Measurements from ENCODE around the gene BCAS1.
A peak's percentile ranks its signal among the peaks of the same experiment; 100 is the strongest.

The BCAS1 gene

DNA sequence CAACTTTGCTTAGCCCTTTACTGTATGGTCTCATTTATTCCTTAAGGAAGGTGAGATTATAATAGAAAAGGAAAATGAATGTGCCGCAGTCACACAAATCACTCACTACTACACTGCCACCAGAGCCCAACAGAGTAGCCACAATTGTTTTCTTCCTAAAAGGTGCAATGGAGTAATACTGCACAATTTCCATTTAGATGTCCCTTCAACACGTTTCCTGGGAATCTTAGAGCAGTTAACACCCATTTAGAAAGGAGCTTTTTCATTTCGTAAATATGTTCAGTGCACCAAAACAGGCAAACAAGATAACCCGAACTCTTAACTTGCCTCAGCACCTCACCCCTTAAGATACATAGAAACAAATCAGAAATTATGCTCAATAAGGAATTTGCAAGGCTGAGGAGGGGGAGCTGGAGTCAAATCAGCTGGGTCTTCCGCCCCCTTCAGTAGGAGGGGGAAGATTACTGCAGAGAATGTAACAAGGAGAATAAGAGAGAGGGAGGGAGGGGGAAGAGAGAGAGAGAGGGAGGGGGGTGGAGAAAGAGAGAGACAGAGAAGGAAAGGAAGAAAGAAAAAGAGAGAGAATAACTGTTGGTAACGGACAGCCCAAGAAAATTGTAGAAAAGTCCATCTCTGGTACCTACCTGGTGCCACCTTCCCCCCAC lies 155.5 kb downstream of the BCAS1 start:
- H3K4me1 ChIP-seq (ENCODE audit: control insufficient read depth in 1 of 2, insufficient read depth in 2 of 2, low read length in 2 of 2), result peaks cover 4 to 12% of the 10 kb centered on the region in 2 experiments
- no peak overlapping the region for H3K23ac ChIP-seq (ENCODE audit: low read length)
- no peak overlapping the region for H2BK5ac ChIP-seq (ENCODE audit: low read depth, low read length, poor library complexity)
- no peak overlapping the region for H3K4me3 ChIP-seq (ENCODE audit: low read depth, low read length)
- H4K91ac ChIP-seq (ENCODE audit: low read depth, low read length), result peak overlapping the region; percentile 74
- no peak overlapping the region for H2AFZ ChIP-seq (ENCODE audit: insufficient read depth, low read length, poor library complexity)
- no peak overlapping the region for H4K8ac ChIP-seq (ENCODE audit: low read depth, low read length)
- H2BK120ac ChIP-seq (ENCODE audit: insufficient read depth, low read length, poor library complexity), result no peak overlapping the region
- no peak overlapping the region for H3K4ac ChIP-seq (ENCODE audit: low read depth, low read length)
- H2BK12ac ChIP-seq (ENCODE audit: low read length), result no peak overlapping the region
- H3K9ac ChIP-seq (ENCODE audit: low read length), result no peak overlapping the region
- H3K27me3 ChIP-seq (ENCODE audit: insufficient read depth, low read length), result no peaks in the 10 kb centered on the region
- peaks cover 18% of the 10 kb centered on the region for H3K79me1 ChIP-seq (ENCODE audit: low read length)
- no CpG with 5 or more reads among the region's 6 CpGs for WGBS (ENCODE audit: extremely low coverage, insufficient coverage, insufficient read length)
- H3K18ac ChIP-seq (ENCODE audit: low read length), result no peak overlapping the region
- peak overlapping the region; percentile 84 for H3K4me2 ChIP-seq (ENCODE audit: low read length)
- H3K79me2 ChIP-seq (ENCODE audit: control insufficient read depth, insufficient read depth, low read length, poor library complexity), result peaks cover 3% of the 10 kb centered on the region
- H3K27ac ChIP-seq (ENCODE audit: low read depth, low read length), result no peak overlapping the region
- H2AK5ac ChIP-seq (ENCODE audit: low read length), result no peak overlapping the region
- H4K12ac ChIP-seq (ENCODE audit: low read depth, low read length), result no peak overlapping the region
- DNase-seq, result no peak
- no peaks in the 10 kb centered on the region for H3K36me3 ChIP-seq (ENCODE audit: control insufficient read depth in 1 of 2, insufficient read depth in 2 of 2, low read length in 2 of 2)
- H3K9me3 ChIP-seq (ENCODE audit: insufficient read depth, low read depth, low read length), result peaks cover 3% of the 10 kb centered on the region
- H3K14ac ChIP-seq (ENCODE audit: low read length), result no peak overlapping the region

DNA sequence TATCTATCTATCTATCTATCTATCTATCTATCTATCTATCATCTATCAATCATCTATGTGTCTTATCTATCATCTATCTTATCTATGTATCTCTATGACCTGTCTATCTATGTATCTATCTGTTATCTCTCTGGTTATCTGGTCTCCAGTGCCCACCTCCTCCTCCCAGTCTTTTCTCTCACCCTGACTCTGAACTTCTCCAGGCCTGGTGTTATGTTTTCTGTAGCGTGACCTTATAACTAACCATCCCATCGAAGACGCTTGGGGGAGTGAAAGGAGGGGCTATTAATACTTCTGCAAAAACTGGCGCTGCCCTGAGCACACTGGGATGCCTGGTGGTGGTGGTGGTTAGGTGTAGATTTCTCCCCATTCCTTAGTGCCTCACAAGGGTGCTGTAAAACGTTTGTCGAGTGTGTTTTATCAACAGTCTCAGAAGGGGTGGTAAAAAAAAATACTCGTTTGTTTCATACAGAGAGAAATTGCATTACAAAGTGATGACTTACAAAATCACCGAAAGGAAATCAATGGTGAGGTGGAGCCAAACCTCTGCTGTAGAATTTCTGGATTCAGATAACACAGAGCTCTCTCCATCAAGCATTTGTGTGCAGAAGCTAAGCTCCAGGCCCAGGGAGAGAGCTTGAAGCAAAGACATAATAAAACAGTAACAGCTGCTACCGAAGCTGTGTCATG lies 156.2 kb downstream of the BCAS1 start:
- Histone ChIP-seq H3K27ac (ENCODE audit: low read depth, low read length) (no peak overlapping the region), H3K79me1 (ENCODE audit: low read length) (peaks cover 18% of the 10 kb centered on the region), H3K27me3 (ENCODE audit: insufficient read depth, low read length) (no peaks in the 10 kb centered on the region), H2BK120ac (ENCODE audit: insufficient read depth, low read length, poor library complexity) (no peak overlapping the region), H3K23ac (ENCODE audit: low read length) (no peak overlapping the region), H3K4me3 (ENCODE audit: low read depth, low read length) (no peak overlapping the region), H3K79me2 (ENCODE audit: control insufficient read depth, insufficient read depth, low read length, poor library complexity) (peaks cover 3% of the 10 kb centered on the region), H3K4me1 (ENCODE audit: control insufficient read depth in 1 of 2, insufficient read depth in 2 of 2, low read length in 2 of 2) (peaks cover 4 to 12% of the 10 kb centered on the region in 2 experiments), H4K91ac (ENCODE audit: low read depth, low read length) (no peak overlapping the region), H3K4ac (ENCODE audit: low read depth, low read length) (no peak overlapping the region), H2BK5ac (ENCODE audit: low read depth, low read length, poor library complexity) (no peak overlapping the region), H4K8ac (ENCODE audit: low read depth, low read length) (no peak overlapping the region), H2BK12ac (ENCODE audit: low read length) (peak overlapping the region; percentile 45), H4K12ac (ENCODE audit: low read depth, low read length) (no peak overlapping the region), H3K18ac (ENCODE audit: low read length) (no peak overlapping the region), H3K9me3 (ENCODE audit: insufficient read depth, low read depth, low read length) (peaks cover 3% of the 10 kb centered on the region), H3K14ac (ENCODE audit: low read length) (no peak overlapping the region), H2AFZ (ENCODE audit: insufficient read depth, low read length, poor library complexity) (no peak overlapping the region), H3K36me3 (ENCODE audit: control insufficient read depth in 1 of 2, insufficient read depth in 2 of 2, low read length in 2 of 2) (no peaks in the 10 kb centered on the region), H3K9ac (ENCODE audit: low read length) (no peak overlapping the region), H2AK5ac (ENCODE audit: low read length) (no peak overlapping the region), H3K4me2 (ENCODE audit: low read length) (no peak overlapping the region)
- WGBS (ENCODE audit: extremely low coverage, insufficient coverage, insufficient read length), result no CpG with 5 or more reads among the region's 9 CpGs
- DNase-seq, result no peak

GRCh38 chr20:53911301-53911700 lies 159.1 kb downstream of the BCAS1 start:
- no peak overlapping the region for H3K27ac ChIP-seq (ENCODE audit: low read depth, low read length)
- H2AK5ac ChIP-seq (ENCODE audit: low read length), result no peak overlapping the region
- H2AFZ ChIP-seq (ENCODE audit: insufficient read depth, low read length, poor library complexity), result no peak overlapping the region
- no peak overlapping the region for H3K23ac ChIP-seq (ENCODE audit: low read length)
- H3K14ac ChIP-seq (ENCODE audit: low read length), result no peak overlapping the region
- H4K8ac ChIP-seq (ENCODE audit: low read depth, low read length), result no peak overlapping the region
- H3K4me3 ChIP-seq (ENCODE audit: low read depth, low read length), result no peak overlapping the region
- no peaks in the 10 kb centered on the region for H3K27me3 ChIP-seq (ENCODE audit: insufficient read depth, low read length)
- H4K91ac ChIP-seq (ENCODE audit: low read depth, low read length), result no peak overlapping the region
- no peak overlapping the region for H4K12ac ChIP-seq (ENCODE audit: low read depth, low read length)
- H3K9me3 ChIP-seq (ENCODE audit: insufficient read depth, low read depth, low read length), result peaks cover 3% of the 10 kb centered on the region
- H3K36me3 ChIP-seq (ENCODE audit: control insufficient read depth in 1 of 2, insufficient read depth in 2 of 2, low read length in 2 of 2), result no peaks in the 10 kb centered on the region
- DNase-seq, result no peak
- H2BK120ac ChIP-seq (ENCODE audit: insufficient read depth, low read length, poor library complexity), result no peak overlapping the region
- H3K79me1 ChIP-seq (ENCODE audit: low read length), result peaks cover 7% of the 10 kb centered on the region
- H3K79me2 ChIP-seq (ENCODE audit: control insufficient read depth, insufficient read depth, low read length, poor library complexity), result peaks cover 3% of the 10 kb centered on the region
- no CpG with 5 or more reads among the region's 6 CpGs for WGBS (ENCODE audit: extremely low coverage, insufficient coverage, insufficient read length)
- no peak overlapping the region for H2BK12ac ChIP-seq (ENCODE audit: low read length)
- H3K4ac ChIP-seq (ENCODE audit: low read depth, low read length), result no peak overlapping the region
- H3K18ac ChIP-seq (ENCODE audit: low read length), result no peak overlapping the region
- H3K4me2 ChIP-seq (ENCODE audit: low read length), result no peak overlapping the region
- H2BK5ac ChIP-seq (ENCODE audit: low read depth, low read length, poor library complexity), result no peak overlapping the region
- no peak overlapping the region for H3K9ac ChIP-seq (ENCODE audit: low read length)
- H3K4me1 ChIP-seq (ENCODE audit: control insufficient read depth in 1 of 2, insufficient read depth in 2 of 2, low read length in 2 of 2), result peaks cover 2 to 3% of the 10 kb centered on the region in 2 experiments

- no peak overlapping the region for H3K14ac ChIP-seq (ENCODE audit: low read length)
- H2BK120ac ChIP-seq (ENCODE audit: insufficient read depth, low read length, poor library complexity), result no peak overlapping the region
- no peak for DNase-seq
- no peak overlapping the region for H2BK12ac ChIP-seq (ENCODE audit: low read length)
- H3K4ac ChIP-seq (ENCODE audit: low read depth, low read length), result no peak overlapping the region
- H4K12ac ChIP-seq (ENCODE audit: low read depth, low read length), result no peak overlapping the region
- H4K91ac ChIP-seq (ENCODE audit: low read depth, low read length), result no peak overlapping the region
- peaks cover 2% of the 10 kb centered on the region for H3K79me1 ChIP-seq (ENCODE audit: low read length)
- no peaks in the 10 kb centered on the region for H3K27me3 ChIP-seq (ENCODE audit: insufficient read depth, low read length)
- WGBS (ENCODE audit: extremely low coverage, insufficient coverage, insufficient read length), result no CpG with 5 or more reads among the region's 13 CpGs
- H3K4me3 ChIP-seq (ENCODE audit: low read depth, low read length), result no peak overlapping the region
- H3K9me3 ChIP-seq (ENCODE audit: insufficient read depth, low read depth, low read length), result peaks cover 3% of the 10 kb centered on the region
- no peak overlapping the region for H3K23ac ChIP-seq (ENCODE audit: low read length)
- H3K4me1 ChIP-seq (ENCODE audit: control insufficient read depth in 1 of 2, insufficient read depth in 2 of 2, low read length in 2 of 2), result no peaks in the 10 kb centered on the region
- H3K4me2 ChIP-seq (ENCODE audit: low read length), result no peak overlapping the region
- H3K79me2 ChIP-seq (ENCODE audit: control insufficient read depth, insufficient read depth, low read length, poor library complexity), result peaks cover 1% of the 10 kb centered on the region
- H4K8ac ChIP-seq (ENCODE audit: low read depth, low read length), result no peak overlapping the region
- no peak overlapping the region for H3K18ac ChIP-seq (ENCODE audit: low read length)
- H2AFZ ChIP-seq (ENCODE audit: insufficient read depth, low read length, poor library complexity), result no peak overlapping the region
- H2BK5ac ChIP-seq (ENCODE audit: low read depth, low read length, poor library complexity), result no peak overlapping the region
- no peak overlapping the region for H2AK5ac ChIP-seq (ENCODE audit: low read length)
- H3K27ac ChIP-seq (ENCODE audit: low read depth, low read length), result no peak overlapping the region
- no peaks in the 10 kb centered on the region for H3K36me3 ChIP-seq (ENCODE audit: control insufficient read depth in 1 of 2, insufficient read depth in 2 of 2, low read length in 2 of 2)
- no peak overlapping the region for H3K9ac ChIP-seq (ENCODE audit: low read length)
Measured at GRCh38 chr20:53910351-53911002, 159.9 kb downstream of the BCAS1 start.

Data from trophoblast cell (in vitro differentiated cells and primary cell).